HG02588 (cell line): ENCODE data around the gene GPS1.

Experiments used
- ATAC-seq: cut with Tn5 transposase; IDR thresholded peaks from one replicate; pipeline ENCODE4 v1.9.1; 2021; ENCODE audit warnings: mild to moderate bottlenecking, moderate library complexity; ENCODE audit not compliant: unreplicated experiment

GPS1 gene

GRCh38 chr17:82086941-82087906 is 35.5 kb downstream of the GPS1 start:
- no peak for ATAC-seq

GRCh38 chr17:82087961-82088837 is 36.5 kb downstream of the GPS1 start:
- no peak for ATAC-seq

- ATAC-seq, result no peak
Observed at GRCh38 chr17:82088838-82089722, 37.4 kb downstream of the GPS1 start.

GRCh38 chr17:82089723-82090548 is 38.2 kb downstream of the GPS1 start:
- no peak for ATAC-seq

- ATAC-seq, result no peak
Observed at GRCh38 chr17:82090549-82091263, 39.0 kb downstream of the GPS1 start.

- no peak for ATAC-seq
Observed at GRCh38 chr17:82091264-82092066, 39.8 kb downstream of the GPS1 start.

- no peak for ATAC-seq
Observed at GRCh38 chr17:82092094-82092586, 40.4 kb downstream of the GPS1 start.

- no peak for ATAC-seq
Observed at GRCh38 chr17:82092628-82092994, 40.9 kb downstream of the GPS1 start.

- ATAC-seq, result no peak
Observed at GRCh38 chr17:82092995-82093751, 41.5 kb downstream of the GPS1 start.

GRCh38 chr17:82094931-82095776 is 43.5 kb downstream of the GPS1 start:
- ATAC-seq, result no peak

GRCh38 chr17:82095777-82096708 is 44.3 kb downstream of the GPS1 start:
- no peak for ATAC-seq

- no peak for ATAC-seq
Observed at GRCh38 chr17:82096709-82097183, 45.0 kb downstream of the GPS1 start.

- ATAC-seq, result no peak
Observed at GRCh38 chr17:82097184-82097918, 45.7 kb downstream of the GPS1 start.

GRCh38 chr17:82097919-82098168 is 46.1 kb downstream of the GPS1 start:
- ATAC-seq, result no peak
